Pancreas (tissue), 10 donors: Measurements from ENCODE around the gene E2F1. TPM values are rescaled to one million over a fixed set of nuclear protein-coding genes. Genes with fewer than 3 reads are reported as not detected.
A peak's percentile ranks its signal among the peaks of the same experiment; 100 is the strongest.
"Not testable (repeated sequence)": the region's sequence is repeated elsewhere in the genome, so short reads cannot be mapped to it uniquely, and the experiment has no call there.

ENCODE experiments used
- ATAC-seq, 4 donors: fragments of 200-7000 bp; cut with Tn5 transposase; one replicate each; pipeline versions ENCODE4 v1.8.0 to v1.9.1; 2020; ENCODE audit warnings: mild to moderate bottlenecking in 4 of 4, moderate library complexity in 4 of 4
- DNase-seq, 6 donors: peaks; one replicate each; pipeline ENCODE4 v3.0.0-alpha.2; 2020
- FAIRE-seq: peaks from 2 replicates; lab custom pipeline; 2012; peaks lifted over from hg19 to GRCh38; lab: Jason Lieb, UNC
- H3K27ac ChIP-seq, 4 donors: fragments of 200-600 bp; sonication (generic); 1 replicate in 3 of 4; 2 replicates in 1 of 4; pipeline versions ENCODE4 v1.5.0 to v1.8.0; 2020
- H3K27me3 ChIP-seq, 4 donors: fragments of 200-600 bp; one replicate each; pipeline ENCODE4 v1.8.0; 2021
- H3K36me3 ChIP-seq, 3 donors: fragments of 200-600 bp; sonication (generic) in 1 of 3; one replicate each; pipeline versions ENCODE4 v1.5.0 to v1.8.0; 2020 to 2021
- H3K4me1 ChIP-seq, 3 donors: fragments of 200-600 bp; one replicate each; pipeline ENCODE4 v1.8.0; 2021
- H3K4me3 ChIP-seq, 4 donors: fragments of 200-600 bp; sonication (generic) in 2 of 4; one replicate each; pipeline versions ENCODE4 v1.5.0 to v1.8.0; 2020 to 2021
- H3K9me3 ChIP-seq, 4 donors: fragments of 200-600 bp; one replicate each; pipeline ENCODE4 v1.8.0; 2021
- WGBS, 2 donors: extraction: QIAGEN DNeasy Blood & Tissue Kit; methylation state at CpG; one replicate each; pipeline ENCODE4 v1.1.7; 2013; 5-methylcytosine and 5-hydroxymethylcytosine counted together
- intact Hi-C, 3 donors: fragments of 100-400 bp; cut with DNase I; formaldehyde crosslinking; loops; one replicate each; pipeline versions ENCODE4 v1.11.1 to v1.14.2; 2022
- polyA plus RNA-seq, 2 donors: library from polyadenylated mRNA; stranded (reverse); fragments of 200-250 nt; gene quantifications; one replicate each; pipeline ENCODE4 v1.2.3, GENCODE V29; 2013
- total RNA-seq, 6 donors: library from RNA; stranded (reverse); fragmentation: NEBNext Ultra II Directional in 4 of 6; extraction: Animal tissue kit (Norgen Biotek cat#: 25700) in 4 of 6; gene quantifications; one replicate each; pipeline versions ENCODE4 v1.2.1 to v1.2.4, GENCODE V29; 2021 to 2023
- TF ChIP-seq, protein P1 (sequence below), 4 donors: fragments of 200-600 bp; sonication (generic) in 3 of 4; IDR thresholded peaks; one replicate each; pipeline versions ENCODE4 v1.5.0 to v1.8.0; 2021; ENCODE audit warnings: antibody characterized with exemption in 4 of 4
- donor health status: healthy with polysubstance abuse.
- donor health status: DM: no; HTN: no; CAD: no; lungs with moderate emphysema.
- donor health status: DM: no; HTN: no; CAD: no.
- donor health status: control.
- donor health status: control.
- donor health status: Bipolar disorder and iron deficiency.
- donor health status: DM: yes; HTN: yes; CAD: no.
- donor health status: DM: no; HTN: no; CAD: no.
- donor health status: DM: no; HTN: no; CAD: no.
- donor health status: DM: yes; HTN: yes; CAD: no.

The E2F1 gene
- total and polyA plus RNA-seq, 8 donors, result 0.23 to 0.92 (median 0.60) TPM

DNA sequence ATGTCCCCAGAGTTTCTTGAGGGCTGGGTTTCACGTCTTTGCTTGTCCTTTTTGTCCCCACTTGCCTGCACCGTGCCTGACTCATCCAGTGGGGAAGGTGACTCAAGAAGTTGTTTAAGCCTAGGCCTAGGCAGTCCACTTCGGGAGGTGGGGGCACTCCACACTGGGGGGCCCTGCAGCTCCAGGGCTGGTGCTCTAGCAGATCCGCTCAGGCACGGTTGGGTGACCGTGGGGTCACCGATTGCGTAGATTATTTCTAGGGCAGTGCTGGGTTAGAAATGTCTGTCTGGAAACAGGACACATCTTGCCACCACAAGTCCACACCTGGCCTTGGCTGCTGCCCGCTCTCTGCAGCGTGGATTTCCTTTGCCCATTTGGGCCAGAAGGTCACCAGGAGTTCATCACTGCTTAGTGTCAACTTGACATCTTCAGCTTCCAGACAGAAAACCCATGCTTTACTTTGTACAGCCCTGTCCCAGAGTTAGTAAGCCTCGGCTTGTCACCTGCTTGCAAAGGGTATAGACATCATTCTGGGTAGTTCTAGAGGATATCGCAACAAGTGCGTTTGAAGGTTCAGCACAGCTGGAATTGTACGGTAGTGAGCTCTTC is 37.7 kb downstream of the E2F1 start:
- 85 to 92% methylated on average over 14 of the region's 14 CpGs for WGBS, 2 donors
- no peak overlapping the region for H3K4me3 ChIP-seq
- H3K27ac ChIP-seq, result peak overlapping the region in 2 of 4 donors; percentile 50 to 60
- TF ChIP-seq, protein P1, sequence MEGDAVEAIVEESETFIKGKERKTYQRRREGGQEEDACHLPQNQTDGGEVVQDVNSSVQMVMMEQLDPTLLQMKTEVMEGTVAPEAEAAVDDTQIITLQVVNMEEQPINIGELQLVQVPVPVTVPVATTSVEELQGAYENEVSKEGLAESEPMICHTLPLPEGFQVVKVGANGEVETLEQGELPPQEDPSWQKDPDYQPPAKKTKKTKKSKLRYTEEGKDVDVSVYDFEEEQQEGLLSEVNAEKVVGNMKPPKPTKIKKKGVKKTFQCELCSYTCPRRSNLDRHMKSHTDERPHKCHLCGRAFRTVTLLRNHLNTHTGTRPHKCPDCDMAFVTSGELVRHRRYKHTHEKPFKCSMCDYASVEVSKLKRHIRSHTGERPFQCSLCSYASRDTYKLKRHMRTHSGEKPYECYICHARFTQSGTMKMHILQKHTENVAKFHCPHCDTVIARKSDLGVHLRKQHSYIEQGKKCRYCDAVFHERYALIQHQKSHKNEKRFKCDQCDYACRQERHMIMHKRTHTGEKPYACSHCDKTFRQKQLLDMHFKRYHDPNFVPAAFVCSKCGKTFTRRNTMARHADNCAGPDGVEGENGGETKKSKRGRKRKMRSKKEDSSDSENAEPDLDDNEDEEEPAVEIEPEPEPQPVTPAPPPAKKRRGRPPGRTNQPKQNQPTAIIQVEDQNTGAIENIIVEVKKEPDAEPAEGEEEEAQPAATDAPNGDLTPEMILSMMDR (IDR thresholded peaks at IDR 0.05), result no peak
- no peaks in the 10 kb centered on the region for H3K27me3 ChIP-seq
- peaks cover 18 to 23% (median 22%) of the 10 kb centered on the region in 3 donors for H3K4me1 ChIP-seq
- intact Hi-C loops, result no loop called here
- peak in 2 of 6 donors; percentile 18 to 43 for DNase-seq
- peaks cover 0 to 18% (median 6%) of the 10 kb centered on the region in 3 donors for H3K36me3 ChIP-seq
- no peaks in the 10 kb centered on the region for H3K9me3 ChIP-seq
- ATAC-seq, result peak in 1 of 4 donors; percentile 17
- FAIRE-seq, result no peak

DNA sequence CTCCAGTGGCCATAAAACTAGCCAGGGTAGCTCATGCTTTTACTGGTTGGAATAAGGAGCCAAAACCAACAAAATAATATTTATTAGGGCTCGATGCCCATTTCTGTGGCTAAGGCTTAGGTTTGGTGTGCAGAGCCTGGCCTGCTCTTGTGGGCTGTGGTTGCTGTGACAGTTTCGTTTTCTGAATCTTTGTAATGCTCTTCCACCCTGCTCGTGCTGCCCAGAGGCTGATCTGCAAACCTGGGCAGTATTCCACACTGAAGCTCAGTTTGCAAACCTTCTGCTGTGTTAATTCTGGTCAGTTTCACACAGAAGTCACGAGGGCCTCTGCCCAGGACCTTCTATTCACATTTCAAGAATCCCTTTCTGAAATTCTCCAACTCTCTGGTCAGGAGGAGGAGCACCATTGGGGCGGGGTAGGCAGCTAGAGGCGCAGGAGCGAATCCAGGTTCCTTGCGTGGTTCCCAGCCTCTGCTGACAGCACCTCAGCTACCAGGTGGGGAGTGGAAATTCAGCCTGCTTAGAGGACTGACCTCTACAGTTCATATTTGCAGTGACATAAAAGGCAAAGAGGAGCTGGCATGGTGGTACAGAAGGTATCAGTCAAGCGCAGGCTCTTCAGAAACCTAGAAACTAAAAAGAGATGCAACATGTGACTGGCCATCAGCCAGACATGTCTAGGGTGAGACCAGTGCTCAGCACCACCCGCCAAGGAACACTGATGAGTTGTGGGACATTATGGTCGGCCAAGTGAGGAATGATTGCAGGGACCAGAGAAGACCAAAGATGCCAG is 38.4 kb downstream of the E2F1 start:
- peaks cover 0 to 18% (median 6%) of the 10 kb centered on the region in 3 donors for H3K36me3 ChIP-seq
- intact Hi-C loops, result no loop called here
- H3K27me3 ChIP-seq, result no peaks in the 10 kb centered on the region
- DNase-seq, result peak in 2 of 6 donors; percentile 35 to 45
- peak overlapping the region in 1 of 4 donors; percentile 25 for H3K4me3 ChIP-seq
- H3K9me3 ChIP-seq, result no peaks in the 10 kb centered on the region
- no peak for FAIRE-seq
- H3K4me1 ChIP-seq, result peaks cover 13 to 16% (median 15%) of the 10 kb centered on the region in 3 donors
- ATAC-seq, result peak; percentile 76 to 85 (median 83)
- peak overlapping the region; percentile 33 to 60 (median 44) for H3K27ac ChIP-seq
- 37 to 46% methylated on average over 11 of the region's 11 CpGs for WGBS, 2 donors
- TF ChIP-seq, protein P1 (IDR thresholded peaks at IDR 0.05), result no peak

DNA sequence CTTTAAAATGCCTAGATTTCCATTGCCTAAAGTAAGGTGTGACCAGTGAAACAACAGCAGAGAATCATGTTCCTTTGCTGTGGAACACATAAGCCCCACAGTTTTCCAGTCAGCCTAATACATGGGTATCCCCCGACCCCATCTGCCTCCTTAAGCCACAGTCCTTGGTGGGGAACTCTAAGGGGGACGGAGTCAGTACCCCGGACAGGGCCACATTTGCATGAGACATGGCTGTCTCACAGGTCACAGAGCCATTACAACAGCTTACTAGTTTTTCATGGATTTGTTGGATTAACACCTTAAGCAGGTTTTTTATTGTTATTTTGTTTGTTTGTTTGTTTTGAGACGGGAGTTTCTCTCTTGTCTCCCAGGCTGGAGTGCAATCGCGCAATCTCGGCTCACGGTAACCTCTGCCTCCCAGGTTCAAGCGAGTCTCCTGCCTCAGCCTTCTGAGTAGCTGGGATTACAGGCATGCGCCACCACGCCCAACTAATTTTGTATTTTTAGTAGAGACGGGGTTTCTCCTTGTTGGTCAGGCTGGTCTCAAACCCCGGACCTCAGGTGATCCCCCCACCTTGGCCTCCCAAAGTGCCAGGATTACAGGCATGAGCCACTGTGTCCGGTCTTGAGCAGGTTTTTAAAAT is 39.1 kb downstream of the E2F1 start:
- DNase-seq, H3K9me3 ChIP-seq, H3K27me3 ChIP-seq, intact Hi-C loops, FAIRE-seq: not testable (repeated sequence)
- peaks cover 11 to 14% (median 13%) of the 10 kb centered on the region in 3 donors for H3K4me1 ChIP-seq
- peak in 3 of 4 donors; percentile 17 to 27 (median 24) for ATAC-seq
- H3K4me3 ChIP-seq, result peak overlapping the region in 1 of 4 donors; percentile 25
- WGBS, 2 donors, result 42 to 45% methylated on average over 14 of the region's 14 CpGs
- peaks cover 0 to 18% (median 6%) of the 10 kb centered on the region in 3 donors for H3K36me3 ChIP-seq
- peak overlapping the region; percentile 33 to 60 (median 44) for H3K27ac ChIP-seq

DNA sequence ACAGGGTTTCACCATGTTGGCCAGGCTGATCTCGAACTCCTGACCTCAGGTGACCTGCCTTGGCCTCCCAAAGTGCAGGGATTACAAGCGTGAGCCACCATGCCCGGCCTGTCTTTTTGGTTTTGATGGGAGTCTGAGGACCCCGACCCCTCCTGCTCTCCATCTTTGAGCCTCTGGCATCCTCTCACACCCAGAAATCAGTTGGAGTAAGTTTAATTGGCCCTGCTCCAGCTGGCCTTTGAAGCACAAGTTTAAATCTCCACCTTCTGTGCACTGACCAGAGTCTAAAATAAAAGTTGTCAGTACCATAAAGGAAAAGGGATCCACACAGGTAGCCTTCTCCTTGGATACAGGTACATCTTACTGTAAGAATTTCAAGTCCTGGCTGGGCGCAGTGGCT is 40.0 kb downstream of the E2F1 start:
- no peaks in the 10 kb centered on the region for H3K27me3 ChIP-seq
- H3K9me3 ChIP-seq, result no peaks in the 10 kb centered on the region
- intact Hi-C loops, result no loop called here
- FAIRE-seq (no peak), DNase-seq (no peak), ATAC-seq (no peak)
- H3K4me3 ChIP-seq, result no peak overlapping the region
- peaks cover 0 to 21% (median 6%) of the 10 kb centered on the region in 3 donors for H3K36me3 ChIP-seq
- H3K4me1 ChIP-seq, result peaks cover 11 to 14% (median 13%) of the 10 kb centered on the region in 3 donors
- 89 to 92% methylated on average over 5 of the region's 5 CpGs for WGBS, 2 donors
- TF ChIP-seq, protein P1 (IDR thresholded peaks at IDR 0.05), result no peak
- no peak overlapping the region for H3K27ac ChIP-seq

DNA sequence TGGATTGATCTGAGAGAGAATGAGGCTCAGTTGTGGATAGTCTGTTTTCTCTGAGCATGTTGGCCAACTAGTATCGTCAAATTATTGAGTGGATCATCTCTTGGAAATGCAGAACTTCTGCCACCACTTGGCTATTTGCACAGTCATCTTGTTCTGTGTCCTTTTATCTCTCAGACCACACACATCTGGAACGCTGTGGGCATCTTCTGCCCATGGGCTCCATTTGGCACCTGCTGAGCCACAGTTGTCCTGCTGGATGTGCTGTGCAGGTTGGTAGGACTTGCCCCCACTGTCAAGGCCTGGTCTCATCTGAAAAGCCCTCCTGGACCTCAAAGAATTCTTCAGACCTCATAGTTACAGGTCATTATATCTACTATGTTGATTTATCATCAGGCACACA is 40.8 kb downstream of the E2F1 start:
- intact Hi-C loops, result no loop called here
- 86 to 97% methylated on average over 2 of the region's 2 CpGs for WGBS, 2 donors
- FAIRE-seq (no peak), ATAC-seq (no peak), DNase-seq (peak in 1 of 6 donors; percentile 2)
- no peak overlapping the region for H3K27ac ChIP-seq
- H3K27me3 ChIP-seq, result no peaks in the 10 kb centered on the region
- TF ChIP-seq, protein P1 (IDR thresholded peaks at IDR 0.05), result no peak
- H3K4me3 ChIP-seq, result no peak overlapping the region
- peaks cover 0 to 29% (median 9%) of the 10 kb centered on the region in 3 donors for H3K36me3 ChIP-seq
- H3K4me1 ChIP-seq, result peaks cover 11 to 14% (median 13%) of the 10 kb centered on the region in 3 donors
- H3K9me3 ChIP-seq, result no peaks in the 10 kb centered on the region
